NCI-H128 (cell line): Measurements from ENCODE around the gene IL36A.

Experiments used
- DNase-seq: peaks from one replicate; lab custom pipeline; 2025; ENCODE audit not compliant: unreplicated experiment; lab: John Stamatoyannopoulos, UW

Gene IL36A, protein sequence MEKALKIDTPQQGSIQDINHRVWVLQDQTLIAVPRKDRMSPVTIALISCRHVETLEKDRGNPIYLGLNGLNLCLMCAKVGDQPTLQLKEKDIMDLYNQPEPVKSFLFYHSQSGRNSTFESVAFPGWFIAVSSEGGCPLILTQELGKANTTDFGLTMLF

DNA sequence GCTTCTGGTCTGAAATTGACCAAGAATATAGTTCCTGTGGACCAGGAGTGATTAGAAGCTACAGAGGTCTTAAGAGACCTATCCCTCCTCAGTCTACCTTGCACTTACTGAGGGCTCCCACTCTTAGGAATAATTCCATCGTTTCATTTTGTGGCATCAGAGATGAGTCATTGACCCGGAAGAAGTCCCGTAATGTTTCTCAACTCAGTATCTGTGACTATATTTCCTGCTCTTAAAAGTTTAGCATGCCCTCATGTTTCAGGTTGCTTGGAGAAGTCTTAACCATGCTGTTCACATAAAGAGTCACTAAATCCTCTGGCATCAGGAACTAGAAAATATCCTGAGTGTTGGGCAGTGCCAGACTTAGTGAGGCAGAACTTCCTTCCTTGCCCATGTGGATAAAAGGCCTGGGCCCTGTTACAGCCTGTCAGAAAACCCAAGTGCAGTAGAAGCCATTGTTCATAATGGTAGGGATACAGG, at the start of gene IL36A:
IL36A (plus strand) TSS at position 430 of the 480 bp plus-strand sequence. CDS start 413 bp downstream, outside the sequence.
- no peak for DNase-seq

DNA sequence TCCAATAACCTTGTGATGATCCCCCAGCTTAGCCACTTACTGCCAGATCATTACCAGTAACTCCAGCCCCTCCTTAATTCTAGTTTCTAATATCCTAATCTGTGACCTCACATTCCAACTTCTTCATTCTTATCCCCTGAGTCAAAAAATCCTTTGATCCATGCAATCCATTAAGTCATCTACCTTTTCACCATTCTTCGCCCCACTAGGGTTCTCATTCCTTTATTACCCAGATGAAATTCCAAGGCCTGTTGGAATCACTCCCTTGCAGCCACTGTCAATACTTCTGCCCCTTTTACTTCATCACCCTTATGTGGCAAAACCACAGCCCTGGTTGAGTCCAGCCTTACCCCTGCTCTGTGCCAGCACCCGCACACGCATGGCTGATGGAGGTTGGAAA, 47.7 kb upstream of the IL36A start:
- DNase-seq = no peak

DNA sequence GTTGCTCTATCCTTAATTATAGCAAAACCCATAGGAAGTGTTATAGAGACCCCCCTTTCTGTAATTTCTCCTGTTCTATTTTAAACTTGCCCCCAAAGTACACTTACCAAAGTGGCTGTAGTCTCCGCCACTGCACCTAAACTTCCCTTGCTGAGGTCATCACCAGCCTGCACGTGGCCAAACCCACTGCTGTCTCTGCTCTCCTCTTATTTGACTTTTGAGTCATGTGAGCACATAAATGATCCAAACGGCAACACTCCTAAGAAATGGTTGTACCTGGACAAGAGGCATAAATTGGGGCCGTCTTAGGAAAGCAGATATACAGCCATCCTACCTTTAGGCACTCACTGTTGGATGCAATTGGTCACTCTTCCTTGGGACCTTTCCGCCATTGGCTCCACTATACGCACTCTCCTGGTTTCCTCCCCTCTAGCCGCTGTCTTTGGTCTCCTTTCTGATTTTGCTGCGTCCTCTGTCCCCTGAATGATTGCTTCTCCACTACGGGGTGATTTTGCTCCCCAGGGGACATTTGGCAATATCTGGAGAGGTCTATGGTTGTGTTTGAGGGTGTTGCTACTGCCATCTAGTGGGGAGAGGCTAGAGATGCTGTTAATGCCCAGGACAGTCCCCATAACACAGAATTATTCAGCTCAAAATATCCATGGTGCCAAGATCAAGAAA, 46.7 kb upstream of the IL36A start:
- DNase-seq = peak; percentile 21

DNA sequence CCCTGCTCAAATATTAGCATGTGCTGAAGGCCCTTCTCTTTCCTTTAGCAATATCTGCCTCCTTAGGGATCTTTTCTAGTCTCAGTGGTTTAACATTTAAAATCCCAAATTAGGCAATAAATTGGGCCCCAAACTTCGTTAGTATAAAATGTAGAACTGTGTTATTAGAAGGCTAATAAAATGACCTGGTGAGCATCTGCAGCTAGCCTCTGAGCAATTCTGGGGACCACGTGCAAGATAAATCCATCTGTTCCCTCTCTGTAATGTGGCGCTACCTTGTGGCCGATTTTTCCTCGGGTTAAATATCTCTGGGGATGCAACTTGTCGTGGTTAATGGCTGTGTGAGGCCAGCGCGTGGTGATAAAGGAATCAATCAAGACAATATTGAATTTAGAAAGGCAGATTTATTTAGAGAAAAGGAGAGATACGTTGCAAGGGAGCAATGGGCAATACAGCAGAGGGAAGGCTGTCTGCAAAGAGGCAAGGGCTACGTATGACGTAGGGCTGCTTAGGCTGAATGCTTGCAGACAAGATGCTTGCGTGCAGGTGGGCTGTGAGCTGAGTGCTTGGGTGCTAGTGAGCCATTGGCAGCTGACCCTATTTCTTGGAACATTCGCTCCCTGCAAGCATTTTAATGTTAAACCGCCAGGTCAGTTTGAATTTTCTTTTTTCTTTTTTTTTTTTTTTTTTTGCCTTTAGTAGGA, 46.0 kb upstream of the IL36A start:
- DNase-seq = no peak

DNA sequence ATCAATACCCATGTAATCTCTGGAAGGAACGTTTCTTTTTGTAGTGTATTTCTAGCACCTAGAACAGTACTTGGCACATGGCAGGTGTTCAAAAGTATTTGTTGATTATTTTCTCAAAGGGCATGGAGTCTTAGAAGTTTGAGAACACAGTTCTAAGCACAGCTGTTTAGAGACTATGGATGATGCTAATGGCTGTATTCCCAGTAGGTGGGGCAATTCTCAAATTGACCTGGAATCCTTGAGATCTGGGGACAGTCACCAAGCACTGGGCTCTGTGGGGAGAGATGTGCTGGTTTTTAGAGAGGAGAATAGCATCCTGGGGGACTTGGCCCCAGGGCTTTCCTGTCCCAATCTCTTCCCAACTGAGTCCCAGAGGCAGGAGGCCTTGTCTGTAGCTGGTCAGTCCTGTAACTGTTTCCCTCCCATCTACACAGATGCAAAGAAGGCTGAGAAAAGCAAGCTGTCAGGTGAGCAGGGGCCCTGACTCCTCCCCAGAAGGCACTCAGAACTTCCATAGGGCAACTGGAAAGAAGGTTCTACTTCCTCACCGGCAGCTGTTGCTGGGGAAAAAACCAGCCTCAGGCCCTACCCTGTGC, 44.9 kb upstream of the IL36A start:
- no peak for DNase-seq

DNA sequence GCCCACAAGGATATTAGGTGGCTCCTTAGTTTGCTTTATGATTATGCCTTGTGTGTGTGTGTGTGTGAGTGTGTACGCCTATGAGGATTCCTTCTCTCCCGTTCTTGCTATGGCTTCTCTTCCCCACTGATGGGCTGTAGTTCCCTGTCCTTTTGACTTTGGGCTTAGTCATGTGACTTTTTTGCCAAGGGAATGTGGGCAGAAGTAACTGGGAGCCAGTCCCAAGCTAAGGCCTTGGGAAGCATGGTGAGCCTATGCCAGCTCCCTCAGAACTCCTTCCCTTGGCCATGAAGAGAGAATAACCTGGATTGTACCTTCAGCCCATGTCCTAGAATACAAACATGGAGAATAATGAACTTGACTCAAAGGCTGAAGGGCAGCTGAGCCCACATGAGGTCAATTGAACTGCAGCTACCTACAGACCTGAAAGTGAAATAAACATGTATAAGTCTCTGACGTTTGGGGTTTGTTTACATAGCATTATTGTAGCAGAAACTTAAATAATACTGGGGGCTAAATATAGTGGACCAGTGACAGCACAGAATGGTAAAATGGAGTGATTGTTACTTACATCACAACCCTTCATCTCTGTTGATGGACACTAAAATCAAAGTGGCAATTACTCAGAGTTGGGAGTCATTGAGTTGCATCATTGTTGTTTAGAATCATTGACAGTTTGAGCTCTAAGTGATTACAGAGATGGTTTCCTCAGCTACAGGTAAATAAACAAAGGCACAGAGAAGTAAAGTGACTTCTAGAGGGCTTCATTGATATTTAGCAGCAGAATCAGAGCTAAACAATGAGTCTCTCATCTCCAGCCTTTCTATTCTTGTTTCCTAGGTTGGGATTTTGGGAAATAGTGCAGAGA, 42.7 kb upstream of the IL36A start:
- DNase-seq = no peak

DNA sequence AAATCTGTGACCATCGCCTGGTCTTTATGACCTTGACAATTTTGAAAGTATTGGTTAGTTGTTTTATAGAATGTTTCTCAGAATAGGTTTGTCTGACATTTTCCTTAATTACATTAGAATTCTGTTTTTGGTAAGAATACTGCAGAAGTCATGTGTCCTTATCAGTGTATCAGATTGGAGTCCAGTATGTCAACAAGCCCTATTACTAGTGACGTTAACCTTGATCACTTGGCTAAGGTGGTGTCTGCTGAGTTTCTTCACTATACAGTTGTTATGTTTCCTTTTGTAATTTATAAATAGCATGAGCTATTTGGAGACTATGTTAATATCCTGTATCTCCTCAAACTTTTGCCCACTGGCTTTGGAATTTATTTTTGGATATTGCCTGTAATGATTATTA, 38.2 kb upstream of the IL36A start:
- no peak for DNase-seq

DNA sequence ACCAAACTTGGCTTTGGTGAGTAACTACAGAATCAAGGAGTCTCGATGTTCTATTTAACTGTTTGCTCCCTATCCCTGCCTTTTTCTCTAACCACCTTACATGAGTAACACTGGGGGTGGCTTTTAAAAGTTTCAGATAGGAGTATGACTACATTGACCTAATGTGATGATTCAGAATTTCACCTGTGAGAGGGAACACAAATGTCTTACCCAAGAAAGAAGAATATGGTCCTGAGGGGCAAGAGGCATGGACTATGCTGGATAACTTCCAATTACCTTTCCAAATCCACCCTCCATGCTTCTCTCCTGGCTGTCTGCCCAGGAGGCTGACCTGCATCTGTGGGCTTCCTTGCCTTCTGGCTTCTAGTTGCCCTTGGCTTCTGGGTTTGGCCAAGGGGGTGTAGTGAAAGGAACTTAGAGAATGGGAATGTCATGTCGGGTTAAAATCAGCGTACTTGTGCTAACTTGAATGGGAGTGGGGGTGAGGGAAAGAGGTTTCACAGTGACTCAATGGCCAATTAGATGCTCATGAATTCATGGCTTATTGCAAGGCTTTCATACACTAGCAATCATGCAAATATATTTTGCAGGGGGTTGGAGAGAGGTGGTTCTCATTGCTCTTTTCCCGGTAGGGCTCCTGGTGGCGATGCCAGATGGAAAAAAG, 32.7 kb upstream of the IL36A start:
- DNase-seq = no peak

DNA sequence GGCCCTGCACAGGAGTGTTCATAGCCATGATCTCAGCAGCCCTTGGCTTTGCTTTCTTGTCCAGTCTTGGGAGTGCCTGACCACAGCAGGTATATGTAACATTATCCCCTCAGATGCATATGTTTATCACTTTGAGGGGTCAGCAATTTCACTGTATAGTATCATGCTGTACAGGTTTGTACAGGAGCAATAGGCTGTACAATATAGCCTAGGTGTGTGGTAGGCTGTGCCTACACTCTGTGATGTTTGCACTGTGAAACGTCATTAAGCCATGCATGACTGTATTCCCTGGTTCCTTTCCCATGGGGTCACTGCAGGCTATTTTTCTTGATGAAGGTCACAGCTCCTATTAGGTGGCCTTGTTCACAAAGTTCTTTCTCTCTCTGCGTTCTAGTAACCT, 32.1 kb upstream of the IL36A start:
- DNase-seq = no peak

DNA sequence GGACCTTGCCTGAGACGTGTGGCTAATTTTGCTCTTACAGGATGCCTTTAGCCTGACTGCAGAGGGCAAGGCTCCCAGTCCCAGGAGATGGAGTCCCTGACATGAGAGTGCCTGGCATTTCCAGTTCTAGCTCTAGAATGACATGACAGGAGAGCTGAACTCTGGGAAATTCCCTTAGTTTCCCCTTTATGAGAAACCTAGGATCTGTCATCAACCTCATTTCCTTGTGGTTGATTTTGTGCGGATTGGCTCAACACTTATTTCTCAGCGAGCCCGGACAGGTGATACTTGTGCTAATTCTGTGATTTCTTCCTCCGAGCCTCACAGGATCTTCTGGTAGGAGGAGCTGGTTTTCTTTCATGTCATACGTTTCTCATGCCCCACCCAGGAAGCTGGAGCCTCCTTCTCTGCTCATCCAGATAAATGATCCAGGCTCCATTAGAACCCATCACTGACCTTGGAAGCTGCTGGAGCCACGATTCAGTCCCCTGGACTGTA, 27.7 kb upstream of the IL36A start, which contains the start of gene IL36G:
IL36G (plus strand) TSS at position 448 of the 498 bp plus-strand sequence. CDS start 633 bp downstream, outside the sequence.
- no peak for DNase-seq

DNA sequence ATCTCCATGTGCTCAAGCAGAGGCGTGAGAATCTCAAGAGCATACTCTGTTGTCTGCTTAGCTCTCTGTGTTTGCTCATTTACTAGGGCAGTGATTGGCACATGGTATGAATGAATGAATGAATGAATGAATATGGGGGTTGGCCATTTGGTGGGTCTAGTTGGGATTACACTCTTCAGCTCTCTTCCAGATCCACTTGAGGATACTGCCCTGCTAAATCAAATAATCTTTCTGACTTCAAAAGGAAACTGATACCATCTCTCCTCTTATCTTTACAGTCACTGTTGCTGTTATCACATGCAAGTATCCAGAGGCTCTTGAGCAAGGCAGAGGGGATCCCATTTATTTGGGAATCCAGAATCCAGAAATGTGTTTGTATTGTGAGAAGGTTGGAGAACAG, 25.5 kb upstream of the IL36A start:
- no peak for DNase-seq

DNA sequence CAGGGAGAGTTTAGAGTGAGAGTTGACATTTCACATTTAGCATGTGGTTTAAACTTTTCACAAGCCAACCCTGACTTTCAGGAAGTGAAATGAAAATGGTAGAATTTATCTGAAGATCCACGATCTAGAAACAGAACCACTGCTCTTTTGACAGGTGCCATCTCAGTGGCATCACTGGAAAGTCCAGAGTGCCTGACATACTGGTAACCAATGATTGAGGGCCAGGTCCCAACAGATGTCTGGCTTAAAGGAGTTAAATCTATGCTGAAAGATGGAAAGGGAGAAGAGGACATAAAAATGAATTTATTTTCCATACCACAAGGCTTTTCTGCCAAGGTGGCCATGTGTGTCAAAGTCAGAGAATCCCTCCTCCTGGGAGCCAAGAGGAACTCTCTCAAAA, 24.7 kb upstream of the IL36A start:
- DNase-seq = no peak

DNA sequence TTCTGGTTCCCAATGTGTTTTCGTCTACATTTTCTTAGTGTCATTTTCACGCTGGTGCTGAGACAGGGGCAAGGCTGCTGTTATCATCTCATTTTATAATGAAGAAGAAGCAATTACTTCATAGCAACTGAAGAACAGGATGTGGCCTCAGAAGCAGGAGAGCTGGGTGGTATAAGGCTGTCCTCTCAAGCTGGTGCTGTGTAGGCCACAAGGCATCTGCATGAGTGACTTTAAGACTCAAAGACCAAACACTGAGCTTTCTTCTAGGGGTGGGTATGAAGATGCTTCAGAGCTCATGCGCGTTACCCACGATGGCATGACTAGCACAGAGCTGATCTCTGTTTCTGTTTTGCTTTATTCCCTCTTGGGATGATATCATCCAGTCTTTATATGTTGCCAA, 20.2 kb upstream of the IL36A start:
- DNase-seq = no peak

DNA sequence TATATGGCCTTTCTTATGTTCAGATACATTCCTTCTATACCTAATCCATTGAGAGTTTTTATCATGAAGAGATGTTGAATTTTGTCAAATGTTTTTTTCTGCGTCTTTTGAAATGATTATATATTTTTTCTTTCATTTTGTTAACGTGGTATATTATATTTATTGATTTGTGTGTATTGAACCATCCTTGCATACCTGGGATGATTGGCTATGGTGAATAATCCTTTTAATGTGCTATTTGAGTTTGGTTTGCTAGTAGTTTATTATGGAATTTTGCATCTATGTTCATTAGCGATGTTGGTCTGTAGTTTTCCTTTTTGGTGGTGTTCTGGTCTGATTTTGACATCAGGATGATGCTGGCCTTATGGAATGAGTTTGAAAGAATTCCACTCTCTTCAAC, 15.6 kb upstream of the IL36A start:
- DNase-seq = no peak

DNA sequence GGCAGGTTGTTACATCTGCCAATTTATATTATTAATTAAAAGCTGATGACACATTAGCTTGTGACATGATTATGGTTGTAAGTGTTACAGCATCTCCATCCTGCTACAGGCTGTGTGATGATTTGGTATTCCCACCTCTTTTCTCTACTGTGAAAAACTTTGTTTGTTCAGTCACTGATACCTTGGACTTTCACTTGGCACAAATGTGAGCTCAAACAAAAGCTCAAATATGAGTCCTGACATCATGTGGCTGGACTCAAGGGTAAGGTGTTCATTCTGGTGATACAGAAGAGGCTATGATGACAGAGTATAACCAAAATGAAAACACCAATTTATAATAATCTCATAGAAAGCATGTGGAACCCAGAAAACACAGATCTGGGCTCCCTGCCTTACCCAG, 11.4 kb upstream of the IL36A start:
- DNase-seq = no peak

DNA sequence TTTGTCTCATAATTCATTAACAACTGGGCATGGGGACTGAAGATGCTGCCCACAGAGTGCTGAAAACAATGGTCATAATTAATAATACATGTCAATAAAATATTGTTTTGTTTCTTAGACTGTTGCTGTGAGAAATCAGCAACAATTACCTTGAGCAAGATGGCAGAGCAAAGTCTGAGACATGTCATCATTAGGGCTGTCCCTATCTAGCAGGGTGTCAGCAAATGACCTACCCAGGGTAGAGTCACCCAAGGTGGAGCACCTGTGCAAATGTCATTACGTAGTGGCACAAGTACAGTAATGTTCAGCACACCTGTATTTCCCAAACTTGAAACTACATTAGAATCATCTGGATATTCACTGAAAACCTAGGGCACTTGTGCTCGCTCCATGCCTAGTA, 10.6 kb upstream of the IL36A start:
- DNase-seq = no peak

DNA sequence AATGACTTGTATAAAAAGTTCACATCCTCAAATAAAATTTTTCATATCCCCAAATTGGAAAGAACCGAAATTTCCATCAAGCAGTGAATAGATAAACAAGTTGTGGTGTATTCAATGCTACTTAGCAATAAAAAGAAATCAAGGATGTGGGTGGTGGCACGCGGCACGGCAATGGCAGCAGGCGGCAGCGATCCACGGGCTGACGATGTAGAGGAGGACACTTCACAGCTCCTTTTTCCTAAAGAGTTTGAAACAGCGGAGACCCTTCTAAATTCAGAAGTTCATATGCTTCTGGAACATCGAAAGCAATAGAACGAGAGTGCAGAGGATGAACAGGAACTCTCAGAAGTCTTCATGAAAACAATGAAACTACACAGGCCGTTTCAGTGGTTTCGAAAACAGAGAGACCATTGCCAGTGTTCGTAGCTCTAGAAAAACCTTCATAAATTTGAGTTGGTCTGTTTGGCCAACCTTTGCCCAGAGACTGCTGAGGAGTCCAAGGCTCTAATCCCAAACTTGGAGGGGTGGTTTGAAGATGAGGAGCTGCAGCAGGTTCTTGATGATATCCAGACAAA, 9.8 kb upstream of the IL36A start:
- no peak for DNase-seq

DNA sequence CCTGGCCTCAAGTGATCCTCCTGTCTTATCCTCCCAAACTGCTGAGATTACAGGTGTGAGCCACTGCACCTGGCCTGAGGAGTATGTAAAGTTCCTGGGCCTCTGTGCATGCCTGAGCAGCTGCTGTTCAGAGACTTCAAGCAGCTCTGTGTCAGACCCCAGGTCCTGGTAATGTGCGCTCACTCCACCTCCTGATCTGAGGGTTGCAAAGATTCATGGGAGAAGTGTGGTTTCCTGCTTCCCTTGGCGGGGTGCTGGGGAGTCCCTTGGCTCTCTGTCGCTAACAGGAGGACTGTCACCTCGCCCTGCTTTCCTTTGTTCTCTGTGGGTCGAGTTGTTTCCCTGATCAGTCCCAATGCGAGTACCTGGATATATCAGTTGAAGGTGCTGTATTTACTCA, 8.6 kb upstream of the IL36A start:
- no peak for DNase-seq

DNA sequence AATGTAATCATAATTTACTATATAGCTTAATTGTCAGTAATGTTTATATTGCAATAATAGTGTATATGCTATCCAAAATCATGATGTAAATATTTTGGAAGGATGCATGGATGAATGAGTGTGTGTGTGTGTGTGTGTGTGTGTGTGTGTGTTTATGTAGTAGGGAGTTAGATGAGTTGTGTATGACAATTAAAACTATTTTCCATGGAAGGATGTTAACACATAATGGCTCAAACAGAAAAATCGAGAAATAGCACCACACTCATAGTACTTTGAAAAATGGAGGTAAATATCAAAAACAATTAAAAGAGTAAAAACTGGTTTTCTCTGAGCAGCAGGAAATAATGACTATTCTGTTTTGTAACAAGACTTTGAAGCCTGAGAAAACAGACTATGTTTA, 8.1 kb upstream of the IL36A start:
- DNase-seq = no peak

DNA sequence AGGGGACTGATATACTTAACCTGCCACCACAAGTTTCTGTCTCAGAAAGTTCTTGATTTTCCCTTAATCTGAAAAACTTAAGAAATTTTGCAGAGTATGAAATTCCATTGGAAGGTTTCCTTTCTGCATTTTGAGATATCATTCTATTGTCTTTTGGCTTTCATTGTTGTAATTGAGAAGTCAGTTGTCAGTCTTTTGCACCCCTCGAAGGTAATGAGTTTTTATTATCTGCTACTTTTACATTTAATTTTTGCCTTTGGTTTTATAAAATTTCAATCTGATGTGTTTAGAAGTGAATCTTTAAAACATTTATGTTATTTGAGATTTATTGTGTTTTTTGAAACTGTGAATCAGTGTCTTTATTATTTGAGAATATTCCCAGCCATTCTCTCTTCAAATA, 4.8 kb upstream of the IL36A start:
- DNase-seq = no peak
